Fibroblast of lung (primary cell): ENCODE results near the gene SOX11. TPM values are rescaled to one million over a fixed set of nuclear protein-coding genes. Genes with fewer than 3 reads are reported as not detected.

Experiments used
- DNase-seq, 2 donors: peaks; one replicate each; pipeline versions ENCODE4 v3.0.0 to v3.0.0-alpha.2; 2010; ENCODE audit warnings: low read depth in 2 of 2
- H2AFZ ChIP-seq: 2 replicates; pipeline ENCODE4 v1.5.1; 2012; ENCODE audit warnings: low read length, control low read depth, inconsistent platforms
- H3K27ac ChIP-seq: 2 replicates; pipeline ENCODE4 v1.5.1; 2011; ENCODE audit warnings: low read length, control low read depth; ENCODE audit not compliant: insufficient read depth
- H3K27me3 ChIP-seq: 2 replicates; pipeline ENCODE4 v1.5.1; 2011; ENCODE audit warnings: mild to moderate bottlenecking, low read length; ENCODE audit not compliant: control insufficient read depth, insufficient read depth
- H3K36me3 ChIP-seq: 2 replicates; pipeline ENCODE4 v1.5.1; 2011; ENCODE audit warnings: low read length; ENCODE audit not compliant: control insufficient read depth, insufficient read depth
- H3K4me1 ChIP-seq: 2 replicates; pipeline ENCODE4 v1.5.1; 2011; ENCODE audit warnings: low read length; ENCODE audit not compliant: control insufficient read depth, insufficient read depth; ENCODE audit errors: extremely low read depth
- H3K4me2 ChIP-seq: 2 replicates; pipeline ENCODE4 v1.5.1; 2011; ENCODE audit warnings: low read length, control low read depth; ENCODE audit not compliant: insufficient read depth; ENCODE audit errors: extremely low read depth
- H3K4me3 ChIP-seq, 4 experiments: fragments of 200-600 bp in 1 of 4; sonication (generic) in 1 of 4; replicated peaks in 1 of 4; 2 replicates each; pipeline ENCODE4 v1.5.1; 2011 to 2016; ENCODE audit warnings: low read length in 4 of 4, low read depth in 3 of 4, mild to moderate bottlenecking in 3 of 4, control low read depth in 2 of 4, inconsistent platforms in 1 of 4, mixed read lengths in 1 of 4; ENCODE audit not compliant: insufficient read depth in 1 of 4; ENCODE audit errors: control extremely low read depth in 1 of 4
- H3K79me2 ChIP-seq: 2 replicates; pipeline ENCODE4 v1.5.1; 2012; ENCODE audit warnings: mild to moderate bottlenecking, low read length, inconsistent platforms; ENCODE audit not compliant: control insufficient read depth, insufficient read depth
- H3K9ac ChIP-seq: 2 replicates; pipeline ENCODE4 v1.5.1; 2011; ENCODE audit warnings: mild to moderate bottlenecking, low read length, control low read depth; ENCODE audit not compliant: insufficient read depth
- H3K9me3 ChIP-seq: 2 replicates; pipeline ENCODE4 v1.5.1; 2012; ENCODE audit warnings: low read depth, low read length; ENCODE audit not compliant: control insufficient read depth, insufficient read depth
- H4K20me1 ChIP-seq: 2 replicates; pipeline ENCODE4 v1.5.1; 2011; ENCODE audit warnings: low read length; ENCODE audit not compliant: control insufficient read depth, insufficient read depth; ENCODE audit errors: extremely low read depth
- CTCF ChIP-seq, 2 donors: IDR thresholded peaks in 1 of 2; conservative IDR thresholded peaks in 1 of 2; 1 replicate in 1 of 2; 2 replicates in 1 of 2; pipeline ENCODE4 v1.5.1; 2011 to 2012; ENCODE audit warnings: low read length in 2 of 2, control low read depth in 1 of 2, inconsistent platforms in 1 of 2, low read depth in 1 of 2, mild to moderate bottlenecking in 1 of 2
- EZH2 ChIP-seq: IDR thresholded peaks from 2 replicates; pipeline ENCODE4 v1.5.1; 2012; ENCODE audit warnings: low read length, control low read depth, mild to moderate bottlenecking; ENCODE audit errors: missing control alignments
- polyA plus RNA-seq, 2 donors: library from polyadenylated mRNA; depleted of rRNA in 1 of 2; stranded (reverse) in 1 of 2; unstranded in 1 of 2; fragments of >200 nt; gene quantifications; 2 replicates each; pipeline ENCODE4 v1.2.1, GENCODE V29; 2011 to 2012; ENCODE audit warnings: missing spikeins in 1 of 2
- total RNA-seq: library from RNA; depleted of rRNA; stranded (reverse); fragments of >200 nt; gene quantifications from 2 replicates; pipeline ENCODE4 v1.2.1, GENCODE V29; 2014

Gene SOX11
- total and polyA plus RNA-seq, 2 donors (not counting 1 experiment from before 2014, with no cell fraction given), result 0.99 to 1.2 TPM

GRCh38 chr2:5668682-5669250 is 23.4 kb upstream of the SOX11 start:
- H3K4me2 ChIP-seq, result no peak overlapping the region
- H3K27ac ChIP-seq, result no peak overlapping the region
- TF ChIP-seq CTCF (conservative IDR thresholded peaks at IDR 0.05 in 1 of 2, IDR thresholded peaks at IDR 0.05 in 1 of 2; ENCODE audit: low read depth in 1 of 2, low read length in 2 of 2) (no peak), EZH2 (no peak)
- H3K9me3 ChIP-seq, result no peaks in the 10 kb centered on the region
- H3K36me3 ChIP-seq, result no peaks in the 10 kb centered on the region
- H4K20me1 ChIP-seq, result no peaks in the 10 kb centered on the region
- no peak overlapping the region for H3K4me3 ChIP-seq
- H3K27me3 ChIP-seq, result no peaks in the 10 kb centered on the region
- no peaks in the 10 kb centered on the region for H3K79me2 ChIP-seq
- H3K9ac ChIP-seq, result no peak overlapping the region
- H3K4me1 ChIP-seq, result no peaks in the 10 kb centered on the region
- no peak overlapping the region for H2AFZ ChIP-seq
- no peak for DNase-seq

- DNase-seq, result no peak
- H2AFZ ChIP-seq, result no peak overlapping the region
- H3K27me3 ChIP-seq, result no peaks in the 10 kb centered on the region
- no peaks in the 10 kb centered on the region for H3K79me2 ChIP-seq
- no peak overlapping the region for H3K9ac ChIP-seq
- no peaks in the 10 kb centered on the region for H3K36me3 ChIP-seq
- H4K20me1 ChIP-seq, result no peaks in the 10 kb centered on the region
- no peak overlapping the region for H3K27ac ChIP-seq
- H3K4me1 ChIP-seq, result no peaks in the 10 kb centered on the region
- H3K9me3 ChIP-seq, result no peaks in the 10 kb centered on the region
- TF ChIP-seq EZH2 (no peak), CTCF (conservative IDR thresholded peaks at IDR 0.05 in 1 of 2, IDR thresholded peaks at IDR 0.05 in 1 of 2; ENCODE audit: low read depth in 1 of 2, low read length in 2 of 2) (no peak)
- H3K4me2 ChIP-seq, result no peak overlapping the region
- no peak overlapping the region for H3K4me3 ChIP-seq
Observed at GRCh38 chr2:5672749-5673144, 19.4 kb upstream of the SOX11 start.

- no peaks in the 10 kb centered on the region for H3K4me1 ChIP-seq
- TF ChIP-seq EZH2, result no peak
- no peak for TF ChIP-seq CTCF (conservative IDR thresholded peaks at IDR 0.05 in 1 of 2, IDR thresholded peaks at IDR 0.05 in 1 of 2; ENCODE audit: low read depth in 1 of 2, low read length in 2 of 2)
- DNase-seq, result no peak
- no peaks in the 10 kb centered on the region for H3K79me2 ChIP-seq
- H2AFZ ChIP-seq, result no peak overlapping the region
- no peaks in the 10 kb centered on the region for H3K36me3 ChIP-seq
- no peak overlapping the region for H3K9ac ChIP-seq
- no peaks in the 10 kb centered on the region for H3K27me3 ChIP-seq
- H3K4me2 ChIP-seq, result no peak overlapping the region
- no peaks in the 10 kb centered on the region for H3K9me3 ChIP-seq
- no peak overlapping the region for H3K27ac ChIP-seq
- H3K4me3 ChIP-seq, result peak overlapping the region in 1 of 4 experiments; percentile 47
- no peaks in the 10 kb centered on the region for H4K20me1 ChIP-seq
Observed at GRCh38 chr2:5673145-5674025, 18.8 kb upstream of the SOX11 start.
